ENCODE results near the gene TMEM191B. TPM values are rescaled to one million over a fixed set of nuclear protein-coding genes. Genes with fewer than 3 reads are reported as not detected.
"Not testable (repeated sequence)": the region's sequence is repeated elsewhere in the genome, so short reads cannot be mapped to it uniquely, and the experiment has no call there.

The TMEM191B gene
- total RNA-seq, 2 donors from 2014 or later: 3.3 to 4.3 TPM

- H3K27me3 ChIP-seq; intact Hi-C loops (cut with DNase I); H3K9me3 ChIP-seq; H3K4me3 ChIP-seq; H3K36me3 ChIP-seq; H3K9ac ChIP-seq (ENCODE audit: low read depth in 2 of 2, low read length in 2 of 2); DNase-seq; H3K27ac ChIP-seq; H3K4me1 ChIP-seq: not testable (repeated sequence)
Measured at GRCh38 chr22:18574555-18574954, 47.0 kb downstream of the TMEM191B start.

- H3K27ac ChIP-seq; intact Hi-C loops (cut with DNase I); H3K4me3 ChIP-seq; DNase-seq; H3K9me3 ChIP-seq; H3K27me3 ChIP-seq; H3K9ac ChIP-seq (ENCODE audit: low read depth in 2 of 2, low read length in 2 of 2); H3K4me1 ChIP-seq; H3K36me3 ChIP-seq: not testable (repeated sequence)
Measured at GRCh38 chr22:18575686-18576085, 48.1 kb downstream of the TMEM191B start.

- H3K4me1 ChIP-seq; H3K9me3 ChIP-seq; intact Hi-C loops (cut with DNase I); H3K27ac ChIP-seq; H3K27me3 ChIP-seq; H3K36me3 ChIP-seq; DNase-seq; H3K9ac ChIP-seq (ENCODE audit: low read depth in 2 of 2, low read length in 2 of 2); H3K4me3 ChIP-seq: not testable (repeated sequence)
Measured at GRCh38 chr22:18577090-18577818, 49.7 kb downstream of the TMEM191B start.

GRCh38 chr22:18577847-18578246 lies 50.2 kb downstream of the TMEM191B start:
- intact Hi-C loops (cut with DNase I); H3K27ac ChIP-seq; H3K27me3 ChIP-seq; H3K4me1 ChIP-seq; DNase-seq; H3K36me3 ChIP-seq; H3K9me3 ChIP-seq; H3K9ac ChIP-seq (ENCODE audit: low read depth in 2 of 2, low read length in 2 of 2); H3K4me3 ChIP-seq: not testable (repeated sequence)

Other genes with a start within 250 kb of the TMEM191B start
- gene GGTLC3, start 9.6 kb upstream of the TMEM191B start, total RNA-seq: not detected
- under 1 TPM; 0.16 to 0.40 TPM for gene RIMBP3, start 84.1 kb downstream of the TMEM191B start, total RNA-seq